Hippocampal formation (tissue), 2 donors: Measurements from ENCODE around the gene GPATCH1.
"Not testable (repeated sequence)": the region's sequence is repeated elsewhere in the genome, so short reads cannot be mapped to it uniquely, and the experiment has no call there.

Experiments used
- DNase-seq, 2 donors: peaks; one replicate each; lab custom pipeline; 2025; lab: John Stamatoyannopoulos, UW

Gene GPATCH1

DNA sequence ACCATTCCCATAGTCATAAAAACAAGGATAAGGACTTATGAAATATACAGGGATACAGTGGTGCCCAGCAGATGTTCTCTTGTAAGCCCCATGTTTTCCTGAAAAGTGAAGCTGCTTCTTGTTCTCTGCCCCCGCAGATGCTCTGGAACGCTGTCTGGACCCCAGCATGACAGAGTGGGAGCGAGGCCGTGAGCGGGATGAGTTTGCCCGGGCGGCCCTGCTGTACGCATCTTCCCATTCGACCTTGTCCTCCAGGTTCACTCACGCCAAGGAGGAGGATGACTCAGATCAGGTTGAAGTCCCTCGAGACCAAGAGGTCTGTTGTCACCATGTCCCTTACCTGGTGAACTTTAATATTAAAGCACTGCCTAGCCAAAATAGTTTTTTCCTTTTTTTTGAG, 30.6 kb downstream of the GPATCH1 start:
- DNase-seq: no peak

DNA sequence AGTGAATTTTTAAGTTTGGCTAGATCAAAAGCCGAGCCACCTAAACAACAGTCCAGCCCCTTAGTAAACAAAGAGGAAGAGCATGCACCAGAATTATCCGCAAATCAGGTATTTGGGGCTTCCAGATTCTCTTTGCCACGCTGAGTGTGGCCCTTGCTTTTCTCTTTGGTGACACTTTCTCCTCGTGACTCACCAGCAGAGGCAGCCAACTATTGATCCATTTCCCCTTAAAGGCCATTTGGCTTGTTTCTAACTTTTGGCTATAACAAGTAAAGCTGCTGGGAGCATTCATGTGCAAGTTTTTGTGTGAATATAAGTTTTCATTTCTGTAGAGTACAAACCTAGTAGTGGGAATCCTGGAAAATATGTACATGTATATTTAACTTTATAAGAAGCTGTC, 33.3 kb downstream of the GPATCH1 start:
- no peak for DNase-seq

DNA sequence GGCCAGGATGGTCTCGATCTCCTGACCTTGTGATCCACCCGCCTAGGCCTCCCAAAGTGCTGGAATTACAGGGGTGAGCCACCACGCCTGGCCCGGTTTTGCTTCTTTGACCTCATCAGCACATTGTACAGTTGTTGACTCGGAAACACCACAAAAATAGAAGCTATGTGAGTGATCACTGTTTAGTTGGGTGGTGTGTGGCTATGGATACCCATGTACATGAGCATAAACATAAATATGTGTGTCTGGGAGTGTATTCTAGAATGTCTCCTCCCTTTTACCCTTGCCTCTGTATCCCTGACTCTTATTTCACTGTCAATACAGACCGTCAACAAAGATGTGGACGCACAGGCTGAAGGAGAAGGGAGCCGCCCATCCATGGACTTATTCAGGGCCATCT, 36.5 kb downstream of the GPATCH1 start:
- DNase-seq: no peak

DNA sequence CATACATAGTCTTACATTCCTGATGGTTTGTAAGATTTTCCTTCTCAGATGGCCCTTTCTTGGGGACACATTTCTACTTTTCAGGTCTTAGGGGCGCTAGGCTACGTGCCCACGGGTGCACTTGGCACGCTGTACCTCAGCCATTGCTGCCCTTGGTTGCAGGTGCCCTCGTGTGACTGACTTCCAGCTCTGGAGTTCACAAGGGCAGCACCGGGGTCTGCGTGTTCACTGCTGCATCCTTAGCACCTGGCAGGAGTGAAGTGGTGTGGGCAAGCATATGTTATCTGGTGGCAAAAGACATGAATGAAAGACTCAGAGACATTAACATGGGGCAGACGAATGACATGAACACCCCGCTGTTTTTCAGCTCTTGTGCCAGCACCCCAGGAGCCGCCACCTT, 37.7 kb downstream of the GPATCH1 start:
- no peak for DNase-seq

DNA sequence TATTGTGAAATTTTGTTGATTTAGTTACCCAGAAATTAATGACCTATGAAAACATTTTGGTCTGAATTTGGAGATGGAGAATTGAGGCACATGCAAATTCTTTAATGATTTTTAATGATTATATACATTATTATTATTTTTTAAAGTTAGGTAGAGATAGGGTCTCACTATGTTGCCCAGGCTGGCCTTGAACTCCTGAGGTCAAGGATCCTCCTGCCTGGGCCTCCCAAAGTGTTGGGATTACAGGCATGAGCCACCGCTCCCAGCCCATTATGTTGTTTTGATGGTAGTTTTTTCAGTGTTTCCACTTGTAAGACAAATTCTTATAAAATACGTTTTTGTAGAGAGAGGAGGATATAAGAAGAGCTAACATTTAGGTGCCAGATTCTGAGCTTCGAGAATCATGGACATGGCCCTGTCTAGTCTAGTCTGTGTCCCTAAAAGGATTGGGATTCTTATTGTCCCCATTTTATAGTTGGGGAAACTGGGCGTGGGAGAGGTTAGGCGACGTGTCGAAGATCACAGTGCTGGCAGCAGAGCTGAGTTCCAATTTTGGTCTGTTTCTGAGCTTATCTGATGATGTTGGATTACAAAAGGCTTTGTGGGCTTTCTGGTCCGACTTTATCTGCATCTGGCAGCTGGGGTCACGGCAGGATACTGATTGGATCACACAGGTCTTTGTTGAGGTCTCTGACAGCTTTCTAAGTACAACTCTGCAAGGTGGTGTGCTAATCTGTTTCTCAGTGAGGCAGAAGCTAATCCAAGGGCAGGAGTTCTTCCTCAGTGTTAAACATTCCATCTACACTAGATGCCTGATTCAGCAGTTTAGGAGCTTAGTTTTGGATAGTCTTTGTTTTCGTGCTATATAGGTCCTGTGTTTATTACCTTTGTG, 43.5 kb downstream of the GPATCH1 start:
- DNase-seq: no peak

DNA sequence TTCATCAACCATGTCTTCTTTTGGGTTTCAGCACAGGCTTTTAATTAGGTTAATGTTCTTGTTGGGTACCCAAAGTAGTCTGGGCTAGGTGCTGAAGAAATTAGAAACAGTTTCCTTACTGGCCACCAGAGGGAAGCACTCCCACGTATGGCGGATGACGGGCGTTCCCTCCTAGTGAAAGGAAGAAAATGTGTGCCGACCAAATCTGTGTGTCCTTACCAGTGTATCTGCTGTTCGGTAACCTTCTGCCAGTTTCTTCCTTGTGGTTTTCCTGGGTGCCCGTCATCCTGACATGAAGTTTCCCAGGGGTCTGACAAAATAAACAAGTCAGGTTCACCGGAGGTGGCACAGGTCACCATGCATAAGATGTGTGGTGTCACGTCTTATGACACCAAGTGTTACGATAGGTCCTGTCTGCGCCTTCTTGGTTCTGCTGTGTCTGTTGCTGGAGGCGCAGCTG, 45.0 kb downstream of the GPATCH1 start:
- peak; percentile 20 to 45 for DNase-seq

DNA sequence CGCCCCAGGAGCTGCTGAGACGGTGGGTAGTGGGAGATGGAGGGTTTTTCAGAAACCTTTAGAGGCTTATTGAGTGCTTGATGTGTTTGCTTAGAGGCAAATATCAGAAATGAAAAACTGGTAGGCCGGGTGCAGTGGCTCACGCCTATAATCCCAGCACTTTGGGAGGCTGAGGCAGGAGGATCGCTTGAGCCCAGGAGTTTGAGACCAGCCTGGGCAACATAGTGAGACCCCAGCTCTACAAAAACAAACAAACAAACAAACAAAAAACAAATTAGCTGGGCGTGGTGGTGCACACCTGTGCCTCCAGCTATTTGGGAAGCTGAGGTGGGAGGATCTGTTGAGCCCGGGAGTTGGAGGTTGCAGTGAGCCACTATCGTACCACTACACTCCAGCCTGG, 45.7 kb downstream of the GPATCH1 start:
- not testable (repeated sequence) for DNase-seq

DNA sequence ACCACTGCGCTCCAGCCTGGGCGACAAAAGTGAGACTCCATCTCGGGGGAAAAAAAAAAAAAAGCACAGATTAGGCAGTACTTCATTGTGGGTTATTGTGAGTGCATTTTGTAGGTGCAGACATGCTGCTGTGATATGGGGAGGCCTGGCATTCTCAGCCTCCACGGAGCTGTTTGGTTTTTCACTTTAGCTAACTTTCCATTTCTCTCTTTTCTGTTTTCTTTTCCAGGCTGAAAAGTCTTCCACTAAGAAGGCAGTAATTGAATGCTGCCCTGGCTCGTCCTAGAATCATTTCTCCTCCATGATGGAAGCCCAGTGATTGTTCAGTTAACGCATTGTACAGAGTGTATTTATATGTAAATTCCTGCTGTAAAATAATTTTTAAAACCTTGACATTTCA, 48.9 kb downstream of the GPATCH1 start:
- no peak for DNase-seq

DNA sequence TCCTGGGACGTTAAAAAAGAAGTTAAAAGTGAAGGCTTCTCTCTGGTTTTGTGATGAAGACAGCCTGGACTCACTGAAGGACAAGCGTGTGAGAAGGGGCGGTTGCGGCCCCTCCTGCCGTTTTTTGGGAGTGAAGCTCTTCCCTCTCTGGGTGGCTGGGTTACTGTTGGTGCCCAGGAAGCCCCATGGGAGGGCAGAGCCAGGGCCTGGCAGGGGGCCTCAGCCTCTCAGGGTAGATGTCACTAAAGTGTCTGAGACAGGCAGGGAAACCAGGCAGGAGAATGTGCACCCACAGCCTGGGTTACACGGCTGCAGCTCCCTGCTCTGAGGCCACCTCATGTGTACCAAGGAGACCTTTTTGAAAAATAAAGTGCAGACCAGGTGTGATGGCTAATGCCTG, 49.5 kb downstream of the GPATCH1 start:
- no peak for DNase-seq

DNA sequence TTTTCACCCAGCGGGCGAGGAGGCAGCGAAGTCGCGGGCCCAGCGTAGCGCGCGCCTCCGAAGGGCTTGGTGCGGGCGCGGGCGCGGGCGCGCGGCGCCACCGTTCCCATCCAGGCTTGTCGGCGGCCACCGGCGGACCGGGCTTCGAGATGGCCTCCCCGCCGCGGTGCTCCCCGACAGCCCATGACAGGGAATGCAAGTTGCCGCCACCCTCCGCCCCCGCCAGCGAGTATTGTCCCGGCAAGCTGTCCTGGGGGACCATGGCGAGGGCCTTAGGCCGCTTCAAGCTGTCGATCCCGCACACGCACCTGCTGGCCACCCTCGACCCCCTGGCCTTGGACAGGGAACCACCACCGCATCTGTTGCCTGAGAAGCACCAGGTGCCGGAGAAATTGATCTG, 51.0 kb downstream of the GPATCH1 start, which contains the start of gene WDR88:
Gene WDR88, plus strand, starts transcription at position 94 of the 400 bp plus-strand sequence. Its CDS starts 56 bp downstream, at position 150.
- no peak for DNase-seq

DNA sequence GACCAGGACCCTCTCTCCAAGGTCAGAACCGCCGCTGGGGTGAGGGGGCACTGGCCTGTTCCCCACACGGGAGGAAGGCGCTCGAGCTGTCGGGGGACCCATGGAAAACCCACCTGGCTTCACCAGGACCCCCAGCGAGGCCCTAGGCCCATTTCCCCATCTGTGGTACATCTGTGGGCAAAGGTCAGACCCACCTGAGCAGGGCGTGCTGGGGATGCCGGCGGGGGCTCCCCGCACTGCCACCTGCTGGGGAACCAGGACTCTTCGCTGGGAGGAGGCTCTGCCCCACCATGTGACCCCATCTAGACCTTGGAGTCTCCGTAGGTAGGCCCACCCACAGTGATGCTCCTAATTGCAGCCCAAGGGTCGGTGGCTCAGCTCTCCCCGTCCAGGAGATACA, 51.4 kb downstream of the GPATCH1 start:
- no peak for DNase-seq

DNA sequence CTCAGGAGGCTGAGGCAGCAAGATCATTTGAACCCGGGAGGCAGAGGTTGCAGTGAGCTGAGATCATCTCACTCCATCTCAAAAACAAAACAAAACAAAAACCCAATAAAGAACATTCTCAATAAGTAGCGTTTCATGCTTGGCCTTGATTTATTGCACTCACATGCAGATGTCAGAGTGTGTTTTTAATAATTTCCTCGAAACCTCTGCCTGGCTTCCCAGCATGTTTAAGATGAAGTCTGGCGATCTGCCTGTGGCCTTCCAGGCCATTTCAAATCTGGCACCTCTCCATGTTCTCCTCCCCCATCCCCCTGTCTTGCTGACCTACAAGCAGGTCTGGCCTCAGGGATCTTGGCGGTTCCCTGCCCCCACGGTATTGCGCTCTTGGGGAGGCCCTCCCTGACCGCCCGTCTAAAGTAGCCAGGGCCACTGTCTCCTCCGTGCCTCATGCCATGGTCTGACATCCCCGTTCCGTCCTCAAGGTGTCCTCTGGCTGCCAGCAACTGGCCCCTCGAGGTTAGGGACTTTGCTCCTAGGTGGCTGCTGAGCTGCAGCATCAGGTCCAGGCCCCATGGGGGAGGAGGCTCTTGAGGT, 52.6 kb downstream of the GPATCH1 start:
- no peak for DNase-seq

DNA sequence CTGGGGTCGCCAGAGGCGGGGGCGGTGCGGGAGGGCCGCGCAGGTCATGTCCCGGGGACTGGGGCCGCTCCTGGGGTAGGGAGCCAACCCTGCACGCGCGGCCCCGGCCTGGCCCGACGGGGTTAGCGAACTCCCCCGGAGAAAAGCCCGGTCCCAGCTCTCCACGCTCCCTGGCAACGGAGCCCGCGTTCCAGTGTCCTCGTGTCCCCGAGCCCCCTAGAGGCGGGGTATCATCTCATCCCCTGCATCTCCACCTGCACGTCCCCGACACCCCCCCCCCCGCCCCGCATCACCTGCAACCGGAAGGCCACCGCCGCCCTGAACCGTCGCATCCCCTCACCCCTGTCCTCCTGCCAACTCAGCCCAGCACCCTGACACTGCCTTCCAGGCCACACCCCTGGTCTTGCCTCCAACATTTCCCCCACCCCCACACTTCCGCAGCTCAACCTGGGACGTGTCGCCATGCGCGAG, 53.6 kb downstream of the GPATCH1 start:
- no peak for DNase-seq

DNA sequence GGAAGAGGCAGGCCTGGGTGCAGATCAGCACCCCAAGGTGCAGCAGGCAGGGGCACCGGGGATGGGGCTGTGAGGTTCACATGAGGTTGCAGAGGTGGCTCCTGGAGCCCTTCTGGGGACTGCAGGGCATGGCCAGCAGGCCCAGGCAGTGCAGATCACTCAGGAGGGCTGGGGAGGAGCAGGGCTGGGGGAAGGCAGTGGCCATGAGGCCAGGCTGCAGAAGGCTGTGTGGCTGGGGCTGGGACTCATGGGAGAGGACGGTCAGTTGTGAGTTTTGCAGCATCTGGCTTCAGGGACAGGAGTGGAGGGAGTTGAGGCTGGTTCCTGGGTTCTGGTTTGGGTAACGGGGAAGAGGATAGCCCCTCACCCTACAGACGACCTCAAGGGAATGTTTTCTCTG, 58.2 kb downstream of the GPATCH1 start:
- DNase-seq: no peak

DNA sequence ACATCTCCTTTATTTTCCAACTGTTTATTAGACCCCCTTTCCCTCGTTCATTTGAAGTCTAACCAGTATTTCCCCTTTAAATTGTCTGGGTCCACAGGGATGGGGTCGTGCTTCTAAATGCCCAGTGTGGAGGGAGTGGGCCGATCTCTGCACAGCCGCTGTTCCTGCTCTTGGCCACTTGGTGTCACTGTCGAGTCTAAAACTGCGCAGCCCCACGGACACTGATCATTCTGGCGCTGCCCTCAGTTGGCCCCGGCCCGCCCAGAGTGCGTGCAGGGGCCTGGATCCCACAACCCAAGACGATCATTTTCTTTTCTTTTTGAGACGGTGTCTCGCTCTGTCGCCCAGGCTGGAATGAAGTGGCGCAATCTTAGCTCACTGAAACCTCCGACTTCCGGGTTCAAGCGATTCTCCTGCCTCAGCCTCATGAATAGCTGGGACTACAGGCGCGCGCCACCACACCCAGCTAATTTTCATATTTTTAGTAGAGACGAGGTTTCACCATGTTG, 63.0 kb downstream of the GPATCH1 start:
- DNase-seq: peak; percentile 30 to 38

DNA sequence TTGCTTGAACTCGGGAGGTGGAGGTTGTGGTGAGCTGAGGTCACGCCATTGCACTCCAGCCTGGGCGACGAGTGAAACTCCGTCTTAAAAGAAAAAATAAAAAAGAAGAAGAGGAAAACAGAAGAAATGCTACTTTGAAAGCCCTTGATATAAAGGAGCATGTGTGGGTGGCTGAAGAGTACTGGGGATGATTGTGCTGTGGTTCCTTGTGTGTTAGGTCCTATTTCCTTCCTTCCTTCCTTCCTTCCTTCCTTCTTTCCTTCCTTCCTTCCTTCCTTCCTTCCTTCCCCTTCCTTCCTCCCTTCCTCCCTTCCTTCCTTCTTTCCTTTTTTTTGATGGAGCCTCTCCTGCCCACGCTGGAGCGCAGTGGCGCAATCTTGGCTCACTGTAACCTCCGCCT, 65.2 kb downstream of the GPATCH1 start:
- no peak for DNase-seq

DNA sequence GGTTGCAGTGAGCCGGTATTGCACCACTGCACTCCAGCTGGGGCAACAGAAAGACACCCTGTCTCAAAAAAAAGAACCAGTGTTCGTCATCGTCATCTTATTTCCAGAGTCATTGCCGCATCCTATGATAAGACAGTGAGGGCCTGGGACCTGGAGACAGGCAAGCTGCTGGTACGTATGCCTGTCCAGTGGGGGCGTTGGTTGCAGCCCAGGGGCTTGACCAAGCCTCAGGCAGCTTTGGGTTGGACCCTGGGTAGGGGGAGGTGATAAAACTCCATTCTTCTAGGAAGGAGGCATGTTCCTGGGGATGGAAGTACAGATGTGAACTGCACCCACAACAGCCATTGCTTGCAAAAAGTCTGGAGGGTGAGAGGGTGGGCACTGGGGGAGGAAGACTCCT, 66.6 kb downstream of the GPATCH1 start:
- no peak for DNase-seq

DNA sequence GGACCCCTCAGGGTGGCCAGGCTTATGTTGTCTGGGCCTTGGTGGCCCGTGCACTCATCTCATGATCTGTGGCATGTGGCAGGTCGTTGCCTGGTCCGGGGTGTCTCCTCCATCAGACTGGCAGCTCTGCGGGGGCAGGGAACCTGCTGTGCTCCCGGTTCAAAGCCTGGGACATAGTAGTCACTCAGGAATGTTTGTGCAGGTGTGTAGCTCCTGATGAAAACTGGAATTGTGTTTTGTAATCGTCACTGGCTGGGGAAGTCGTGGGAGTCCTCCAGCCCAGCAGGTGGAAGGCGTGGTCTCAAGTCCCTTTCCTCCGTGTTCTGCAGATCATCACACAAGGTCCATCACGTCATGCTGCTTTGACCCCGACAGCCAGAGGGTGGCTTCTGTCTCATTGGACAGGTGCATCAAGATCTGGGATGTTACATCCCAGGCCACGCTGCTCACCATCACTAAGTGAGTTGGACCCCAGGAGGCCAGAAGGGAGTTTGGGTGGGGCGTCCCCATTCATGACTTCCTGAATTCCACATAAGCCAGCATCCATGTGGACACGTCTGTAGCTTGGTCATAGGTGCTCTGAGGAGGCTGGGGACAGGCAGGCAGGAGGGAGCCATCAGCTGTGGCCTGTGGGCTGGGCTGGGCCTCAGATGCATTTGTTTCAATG, 70.0 kb downstream of the GPATCH1 start:
- no peak for DNase-seq

DNA sequence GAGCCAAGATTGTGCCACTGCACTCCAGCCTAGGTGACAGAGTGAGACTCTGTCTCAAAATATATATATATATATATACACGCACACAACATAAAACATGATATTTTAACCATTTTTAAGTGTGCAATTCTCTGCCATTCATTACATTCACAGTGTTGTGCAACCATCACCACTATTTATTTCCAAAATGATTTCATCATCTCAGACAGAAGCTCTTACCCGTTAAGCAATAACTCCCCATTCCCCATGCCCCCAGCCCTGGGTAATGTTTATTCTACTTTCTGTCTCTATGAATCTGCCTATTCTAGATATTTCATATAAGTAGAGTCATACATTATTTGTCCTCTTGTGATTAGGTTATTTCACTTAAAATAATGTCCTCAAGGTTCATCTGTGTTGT, 71.2 kb downstream of the GPATCH1 start:
- no peak for DNase-seq

DNA sequence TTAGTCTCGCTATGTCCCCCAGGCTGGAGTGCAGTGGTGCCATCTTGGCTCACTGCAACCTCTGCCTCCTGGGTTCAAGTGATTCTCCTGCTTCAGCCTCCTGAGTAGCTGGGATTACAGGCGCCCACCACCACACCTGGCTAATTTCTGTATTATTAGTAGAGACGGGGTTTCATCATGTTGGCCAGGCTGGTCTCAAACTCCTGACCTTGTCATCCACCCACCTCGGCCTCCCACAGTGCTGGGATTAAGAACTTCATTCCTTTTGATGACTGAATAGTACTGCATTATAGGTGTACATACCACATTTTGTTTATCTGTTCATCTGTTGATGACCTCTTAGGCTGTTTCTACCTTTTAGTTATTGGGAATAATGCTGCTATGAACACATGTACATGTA, 71.6 kb downstream of the GPATCH1 start:
- not testable (repeated sequence) for DNase-seq

DNA sequence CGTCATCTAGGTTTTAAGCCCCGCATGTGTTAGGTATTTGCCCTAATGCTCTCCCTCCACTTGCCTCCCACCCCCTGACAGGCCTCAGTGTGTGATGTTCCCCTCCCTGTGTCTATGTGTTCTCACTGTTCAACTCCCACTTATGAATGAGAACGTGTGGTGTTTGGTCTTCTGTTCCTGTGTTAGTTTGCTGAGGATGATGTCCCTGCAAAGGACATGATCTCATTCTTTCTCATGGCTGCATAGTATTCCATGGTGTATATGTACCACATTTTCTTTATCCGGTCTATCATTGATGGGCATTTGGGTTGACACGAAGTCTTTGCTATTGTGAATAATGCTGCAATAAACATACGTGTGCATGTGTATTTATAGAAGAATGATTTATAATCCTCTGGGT, 73.3 kb downstream of the GPATCH1 start:
- DNase-seq: not testable (repeated sequence)

DNA sequence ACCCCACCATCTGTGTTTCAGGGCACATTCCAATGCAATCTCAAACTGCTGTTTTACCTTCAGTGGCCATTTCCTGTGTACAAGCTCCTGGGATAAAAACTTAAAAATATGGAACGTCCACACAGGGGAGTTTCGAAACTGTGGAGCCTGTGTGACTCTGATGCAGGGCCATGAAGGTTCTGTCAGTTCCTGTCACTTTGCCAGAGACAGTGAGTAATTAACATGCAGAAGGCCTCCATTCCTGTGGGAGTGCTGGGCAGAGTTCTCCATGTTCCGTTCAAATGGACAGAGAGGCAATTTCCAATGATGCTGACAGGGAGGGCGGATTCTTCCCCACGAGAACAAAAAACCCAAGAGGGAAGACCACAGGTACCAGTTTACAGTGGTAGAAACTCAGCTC, 75.4 kb downstream of the GPATCH1 start:
- no peak for DNase-seq
